ENCODE measurements around the gene LMOD3.

LMOD3 gene

DNA sequence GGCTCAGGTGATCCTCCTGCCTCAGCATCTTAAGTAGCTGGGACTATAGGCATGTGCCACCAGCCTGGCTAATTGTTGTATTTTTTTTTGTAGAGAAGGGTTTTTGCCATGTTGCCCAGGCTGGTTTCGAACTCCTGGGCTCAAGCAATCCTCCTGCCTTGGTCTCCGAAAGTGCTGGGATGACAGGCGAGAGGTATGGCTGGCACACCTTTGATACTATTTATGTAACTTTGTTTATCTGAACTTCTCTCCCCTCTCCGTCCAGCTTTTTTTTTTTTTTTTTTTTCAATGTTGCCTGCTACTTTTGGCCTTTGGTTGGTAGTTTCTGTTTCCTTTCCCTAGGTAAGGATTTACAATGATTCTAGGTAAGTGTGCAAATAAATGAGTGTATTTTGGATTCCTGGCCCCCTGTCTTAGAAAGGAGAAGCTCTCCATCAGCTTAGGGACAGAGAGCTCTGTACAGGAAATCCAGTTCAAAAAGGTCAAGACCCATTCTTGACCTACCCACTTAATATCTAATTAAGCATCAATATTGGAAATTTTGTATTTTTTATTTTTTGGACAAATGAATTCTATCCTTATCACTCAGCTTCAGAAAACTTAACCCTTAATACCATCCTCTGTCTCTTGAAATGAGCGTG lies 30.9 kb downstream of the LMOD3 start:
- no peak for DNase-seq

DNA sequence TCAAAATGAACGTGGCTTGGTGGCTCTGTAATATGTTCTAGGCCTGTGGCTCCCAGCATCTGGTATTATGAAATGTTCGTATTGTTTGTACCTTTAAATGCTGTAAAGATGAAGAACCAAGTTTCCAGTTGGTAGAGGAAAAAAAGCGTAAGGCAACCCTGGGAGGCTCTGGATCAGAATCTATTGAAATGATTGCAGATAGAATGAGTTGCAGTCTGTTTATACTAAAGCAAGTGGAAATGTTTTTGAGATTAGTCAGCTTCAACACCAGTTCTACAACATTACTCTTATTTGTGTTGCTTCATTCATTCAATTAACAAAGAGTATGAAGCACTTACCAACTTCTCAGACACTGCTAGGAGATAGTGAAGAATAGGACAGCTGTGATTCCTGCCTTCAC lies 32.4 kb downstream of the LMOD3 start:
- DNase-seq: no peak

DNA sequence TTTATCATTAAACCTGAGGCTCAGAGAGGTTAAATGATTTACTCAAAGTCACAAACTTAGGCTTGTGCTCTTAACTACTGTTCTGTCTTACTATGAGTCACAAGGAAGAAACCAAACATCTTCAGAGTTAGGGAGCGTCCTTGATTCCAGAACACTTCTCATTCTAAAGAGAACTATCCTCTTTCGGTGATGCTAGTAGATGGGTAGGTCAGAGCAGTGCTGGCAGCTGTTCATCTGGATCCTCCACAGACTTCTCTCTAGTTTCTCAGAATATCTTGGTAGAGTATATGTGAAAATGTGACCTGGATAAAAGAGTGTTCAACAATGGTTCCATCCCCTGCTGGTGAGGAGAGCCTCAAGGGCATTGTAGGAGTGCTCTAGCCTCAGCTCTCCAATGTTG lies 34.3 kb downstream of the LMOD3 start:
- no peak for DNase-seq

DNA sequence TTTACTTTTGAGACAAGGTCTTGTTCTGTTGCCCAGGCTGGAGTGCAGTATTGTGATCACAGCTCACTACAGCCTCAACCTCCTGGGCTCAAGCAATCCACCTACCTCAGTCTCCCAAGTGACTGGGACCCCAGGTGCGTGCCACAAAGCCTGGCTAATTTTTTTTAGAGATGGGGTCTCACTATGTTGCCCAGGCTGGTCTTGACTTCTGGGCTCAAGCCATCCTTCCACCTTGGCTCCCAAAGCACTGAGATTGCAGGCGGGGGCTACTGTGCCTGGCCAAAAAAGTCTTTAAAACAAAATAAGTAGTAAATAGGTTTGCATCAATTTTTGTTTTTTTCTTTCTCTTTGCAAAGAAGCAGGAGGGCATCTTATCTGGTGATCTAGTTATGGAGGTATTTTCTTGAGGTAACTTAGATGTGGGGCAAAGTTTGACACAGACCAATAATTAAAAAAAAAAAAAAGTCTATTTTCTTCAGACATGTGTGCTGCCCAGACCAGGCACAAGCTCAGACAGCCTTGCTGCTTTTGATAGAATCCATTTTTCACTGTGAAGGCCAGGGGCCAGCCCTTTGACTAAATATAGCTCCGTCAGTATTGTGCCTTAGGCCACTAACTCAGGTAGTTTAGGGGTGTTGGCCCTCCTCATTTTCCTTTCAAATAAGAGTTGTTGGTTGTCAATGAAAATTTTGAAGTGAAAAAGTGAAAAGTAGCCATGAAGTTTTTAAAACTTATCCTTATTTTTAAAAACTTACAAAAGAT lies 35.2 kb downstream of the LMOD3 start:
- no peak for DNase-seq

DNA sequence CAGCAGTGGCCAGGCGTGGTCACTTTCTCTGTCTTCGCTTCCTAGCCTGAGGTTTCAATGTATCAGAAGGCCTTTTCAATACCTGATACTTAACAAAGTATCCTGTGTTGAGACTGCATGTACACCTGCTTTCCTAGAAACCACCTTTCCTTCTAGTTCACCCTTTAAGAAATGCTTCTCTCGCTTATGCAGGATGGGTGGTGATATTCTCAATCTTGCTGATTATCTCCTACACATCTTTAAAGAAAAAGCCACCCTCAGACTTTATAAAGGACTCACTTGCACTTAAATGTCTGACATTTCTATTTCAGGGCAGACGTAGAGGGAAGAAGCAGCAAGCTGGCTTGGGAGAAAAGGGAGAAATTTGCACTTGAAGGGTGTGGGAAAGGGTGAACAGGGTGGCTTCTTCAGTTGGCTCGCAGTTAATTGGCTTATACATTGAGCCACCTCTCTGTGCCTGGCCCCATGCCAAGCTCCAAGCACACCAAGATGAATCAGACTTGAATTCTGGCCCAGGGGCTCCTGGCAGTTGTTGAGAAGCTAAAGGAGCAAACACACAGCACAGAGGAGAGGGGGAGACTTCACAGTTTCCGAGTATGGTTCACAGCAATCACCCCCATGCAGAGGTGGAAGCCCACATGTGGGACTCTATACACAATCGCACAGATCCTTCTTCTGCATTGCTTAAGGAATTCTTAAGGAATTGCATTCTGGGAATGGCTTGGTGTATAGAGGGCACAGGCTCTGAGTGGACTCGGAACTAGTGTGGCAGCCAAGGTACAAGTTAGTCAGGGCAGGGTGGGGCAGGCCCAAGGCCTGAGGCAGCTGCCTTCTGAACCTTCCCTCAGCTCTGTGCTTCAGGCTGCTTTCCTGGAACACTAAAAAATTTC lies 36.3 kb downstream of the LMOD3 start:
- DNase-seq: peak; percentile 46

DNA sequence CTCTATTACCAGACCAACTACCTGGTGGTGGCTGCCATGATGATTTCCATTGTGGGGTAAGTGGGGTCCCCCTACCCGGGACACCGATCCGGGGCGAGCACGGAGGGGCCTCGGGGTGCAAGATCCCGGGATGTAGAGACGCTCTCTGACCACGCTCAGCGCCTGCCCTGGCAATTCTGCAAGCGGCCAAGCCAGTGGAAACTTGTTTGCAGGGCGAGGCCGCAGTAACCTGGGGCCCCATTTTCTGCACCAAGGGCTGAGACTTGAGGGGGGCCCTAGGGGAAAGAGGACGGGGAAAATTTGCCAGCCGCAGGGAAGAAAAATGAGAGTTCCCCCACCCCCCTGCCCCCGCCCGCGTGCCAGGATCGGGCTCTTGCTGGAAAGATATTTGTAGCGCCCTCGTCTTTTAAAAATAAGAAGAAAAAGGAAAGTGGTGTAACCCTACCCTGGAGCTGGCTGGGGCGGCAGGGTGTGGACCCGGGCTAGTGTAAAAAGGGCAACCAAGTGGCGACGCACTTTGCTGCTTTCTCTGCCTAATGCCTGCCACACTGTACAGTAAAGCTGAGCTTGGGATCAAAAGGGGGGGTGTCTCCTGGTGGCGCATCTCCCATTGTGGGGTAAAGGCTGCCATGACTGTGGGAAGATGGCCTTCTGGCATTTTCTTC lies 37.1 kb downstream of the LMOD3 start:
- peak; percentile 75 for DNase-seq

DNA sequence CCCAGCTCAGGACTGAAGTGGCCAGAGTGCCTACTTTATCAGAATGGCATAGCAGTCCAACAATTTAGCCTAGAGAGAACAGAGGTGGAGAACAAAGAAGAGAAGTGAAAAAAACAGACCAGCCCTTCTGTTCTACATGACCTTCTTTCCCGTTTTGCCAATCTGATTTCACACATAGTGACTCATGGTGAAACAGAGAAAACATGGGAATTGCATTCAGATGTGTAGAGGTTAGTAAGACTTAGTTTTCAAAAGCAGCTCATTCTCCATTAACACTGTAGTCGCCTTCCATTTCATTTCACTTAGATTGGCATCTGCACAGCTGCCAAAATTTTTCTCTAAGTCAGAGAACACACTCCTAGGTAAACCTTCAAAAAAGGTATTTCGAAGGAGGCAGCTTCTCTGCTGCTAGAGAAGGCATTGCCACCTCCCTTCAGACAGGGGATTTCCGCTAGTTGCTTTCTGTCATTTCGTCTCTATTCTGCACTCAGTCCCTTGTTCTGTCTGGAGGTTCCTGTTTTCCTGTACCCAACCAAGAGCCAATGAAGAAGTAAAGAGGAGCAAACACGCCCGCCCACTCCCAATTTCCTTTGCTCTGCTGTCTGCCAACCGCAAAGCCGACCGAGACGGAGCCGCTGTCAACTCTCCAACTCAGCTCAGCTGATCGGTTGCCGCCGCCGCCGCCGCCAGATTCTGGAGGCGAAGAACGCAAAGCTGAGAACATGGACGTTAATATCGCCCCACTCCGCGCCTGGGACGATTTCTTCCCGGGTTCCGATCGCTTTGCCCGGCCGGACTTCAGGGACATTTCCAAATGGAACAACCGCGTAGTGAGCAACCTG lies 37.8 kb downstream of the LMOD3 start, which contains the start of gene ARL6IP5:
Gene ARL6IP5, plus strand, starts transcription at position 612 of the 842 bp plus-strand sequence. Its CDS starts 111 bp downstream, at position 723.
- peak; percentile 39 for DNase-seq

DNA sequence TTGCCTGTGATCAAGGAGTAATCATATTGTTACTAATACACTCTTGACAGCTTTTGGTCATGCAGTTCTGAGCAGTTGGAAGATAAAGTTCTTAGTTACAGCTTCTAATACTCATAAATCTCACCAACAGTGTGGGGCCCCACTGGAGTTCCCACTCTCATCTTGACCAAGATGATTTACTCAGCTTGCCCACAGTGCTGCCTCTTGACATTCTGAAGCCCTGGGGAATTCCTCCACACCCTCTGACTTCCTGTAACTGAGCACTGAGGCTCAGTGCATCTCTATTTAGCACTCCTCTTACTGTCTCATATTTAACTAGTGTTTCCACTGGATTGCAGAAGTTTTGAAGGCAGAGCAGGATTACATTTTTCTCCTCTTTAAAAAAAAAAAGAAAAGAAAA lies 39.6 kb downstream of the LMOD3 start:
- DNase-seq: peak; percentile 5

DNA sequence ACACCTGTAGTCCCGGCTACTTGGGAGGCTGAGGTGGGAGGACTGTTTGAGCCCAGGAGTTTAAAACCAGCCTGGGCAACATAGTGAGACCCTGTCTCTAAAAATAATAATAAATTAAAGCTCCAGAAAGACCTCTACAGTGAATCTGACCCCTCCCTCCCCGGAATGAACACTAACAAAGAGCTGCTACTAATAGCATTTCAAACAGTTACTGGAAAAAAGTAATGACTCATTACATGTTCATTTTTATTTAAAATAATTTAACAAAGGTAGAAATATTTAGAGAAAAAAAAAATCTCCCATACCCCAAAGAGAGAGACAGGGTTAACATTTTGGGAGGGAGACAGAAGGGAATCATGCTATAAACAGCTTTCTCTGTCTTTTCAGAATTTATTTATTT lies 40.0 kb downstream of the LMOD3 start:
- no peak for DNase-seq

DNA sequence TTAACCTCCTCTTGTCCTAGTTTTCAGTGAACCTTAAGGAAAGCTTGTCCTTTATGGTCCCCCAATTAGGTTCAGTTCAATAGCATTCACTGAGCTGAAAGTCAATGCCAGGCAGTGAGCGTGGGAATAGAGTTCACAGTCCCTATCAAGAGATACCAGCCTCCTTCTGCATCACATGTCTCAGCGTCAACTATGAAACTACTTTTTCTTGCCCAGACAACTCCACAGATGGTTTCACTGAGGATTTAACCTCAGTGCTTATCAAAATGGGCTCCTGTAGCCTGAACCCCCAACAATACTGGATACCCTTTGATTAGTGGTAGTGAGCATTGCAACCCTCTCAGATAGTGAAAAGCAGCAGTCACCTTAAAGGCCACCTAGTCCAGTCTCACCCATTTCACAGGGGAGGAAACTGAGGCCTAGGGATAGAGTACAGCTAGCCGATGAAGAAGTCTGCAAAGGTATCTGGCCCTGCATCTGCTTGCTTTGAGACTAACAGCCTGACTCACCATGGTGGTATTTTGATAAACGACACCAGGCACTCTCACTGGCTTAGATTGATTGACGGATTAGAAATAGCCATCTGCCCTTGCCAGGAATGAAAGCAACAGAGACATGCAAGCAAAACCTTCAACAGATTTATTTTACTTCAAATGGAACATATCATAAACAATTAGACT lies 40.7 kb downstream of the LMOD3 start:
- DNase-seq: no peak

DNA sequence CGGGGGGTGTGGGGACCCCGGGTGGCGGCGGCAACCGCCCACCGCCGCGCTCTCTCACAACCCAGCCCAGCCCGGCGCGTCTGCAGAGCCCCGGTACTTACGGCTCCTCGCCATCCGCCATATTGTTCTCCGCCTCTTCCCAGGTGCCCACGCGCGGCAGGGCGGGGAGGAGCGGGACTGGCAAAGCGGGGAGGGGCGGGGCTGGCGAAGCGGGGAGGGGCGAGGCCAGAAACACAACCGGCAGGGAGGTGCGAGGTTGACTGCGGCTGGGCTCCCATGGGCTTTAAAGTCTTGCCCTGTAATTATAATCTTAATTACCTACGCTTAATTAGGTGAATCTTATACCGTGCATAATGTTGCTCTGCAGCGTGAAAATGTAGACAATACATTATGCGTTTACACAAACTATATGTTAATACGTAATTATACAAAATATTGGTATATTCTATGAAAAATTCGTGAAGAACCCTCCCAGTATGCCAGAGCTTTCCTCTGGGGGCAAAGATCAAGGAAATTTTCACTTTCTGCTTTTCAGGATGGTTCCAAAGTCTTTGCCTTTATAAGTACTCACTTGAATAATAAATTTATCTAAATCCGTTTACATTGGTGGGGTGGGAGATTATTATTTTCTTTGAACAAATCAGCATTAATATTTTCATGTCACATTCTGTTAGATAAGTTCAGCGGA lies 42.0 kb downstream of the LMOD3 start, which contains the start of gene UBA3:
Gene UBA3, minus strand, starts transcription at position 133 of the 688 bp plus-strand sequence. Its CDS starts 12 bp downstream, at position 121.
- DNase-seq: peak; percentile 37

DNA sequence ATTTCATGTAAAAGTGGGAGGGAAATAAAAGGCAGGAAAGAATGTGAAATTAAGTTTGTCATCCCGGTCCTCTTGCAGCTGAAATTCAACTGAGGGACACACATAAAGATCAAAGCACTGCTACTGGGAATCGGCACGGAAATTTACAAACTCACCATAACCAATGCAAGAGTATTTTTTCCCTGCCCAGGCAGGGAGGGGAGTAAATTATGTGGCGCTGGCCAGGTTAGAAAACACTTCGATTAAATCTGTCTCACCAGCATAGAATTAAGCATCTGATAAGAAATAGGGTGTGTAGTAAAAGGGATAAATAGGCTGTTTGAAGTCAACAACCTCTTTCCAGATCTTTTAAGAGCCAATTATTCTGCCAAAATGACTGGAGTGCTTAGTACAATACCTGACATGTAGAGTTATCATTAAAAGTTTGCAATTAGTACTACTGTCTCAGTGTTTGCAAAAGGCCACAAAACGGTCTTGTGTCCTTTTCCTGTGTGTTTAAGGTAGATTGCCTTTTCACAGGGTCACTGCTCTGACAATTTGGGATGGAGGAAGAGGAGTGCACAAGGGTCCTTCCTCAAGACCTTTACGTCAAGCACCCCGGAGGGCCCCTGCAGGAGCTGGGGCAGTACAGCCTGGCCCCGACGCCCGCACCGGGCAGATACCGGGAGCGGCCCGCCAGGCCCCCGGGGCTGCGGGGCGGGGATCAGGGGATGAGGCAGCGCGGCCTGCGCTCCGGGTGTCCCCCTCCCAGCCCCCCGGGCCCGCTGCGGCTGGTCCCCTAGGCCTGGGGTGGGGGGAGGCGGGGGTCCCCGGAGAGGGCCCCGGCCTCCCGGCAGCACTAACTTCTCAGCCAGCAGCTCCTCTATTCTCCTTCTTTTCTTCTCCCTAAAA lies 42.9 kb downstream of the LMOD3 start:
- peak; percentile 67 for DNase-seq

DNA sequence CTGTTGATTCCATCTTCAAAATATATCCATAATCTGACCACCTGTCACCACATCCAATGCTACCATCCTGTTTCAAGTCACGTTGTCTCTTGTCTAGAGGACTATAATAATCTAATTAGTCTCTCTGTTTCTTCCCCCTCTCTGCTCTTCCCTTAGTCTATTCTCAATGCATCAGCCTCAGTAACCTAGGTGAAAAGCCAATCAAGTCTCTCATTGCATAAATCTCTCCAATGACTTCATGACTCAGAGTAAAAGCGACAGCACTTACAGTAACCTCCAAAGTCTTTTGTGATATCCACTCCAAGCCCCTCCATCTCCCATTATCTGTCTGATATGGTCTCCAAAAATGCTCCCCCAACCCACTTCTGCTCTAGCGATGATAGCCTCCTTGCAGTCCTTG lies 49.5 kb downstream of the LMOD3 start:
- no peak for DNase-seq

DNA sequence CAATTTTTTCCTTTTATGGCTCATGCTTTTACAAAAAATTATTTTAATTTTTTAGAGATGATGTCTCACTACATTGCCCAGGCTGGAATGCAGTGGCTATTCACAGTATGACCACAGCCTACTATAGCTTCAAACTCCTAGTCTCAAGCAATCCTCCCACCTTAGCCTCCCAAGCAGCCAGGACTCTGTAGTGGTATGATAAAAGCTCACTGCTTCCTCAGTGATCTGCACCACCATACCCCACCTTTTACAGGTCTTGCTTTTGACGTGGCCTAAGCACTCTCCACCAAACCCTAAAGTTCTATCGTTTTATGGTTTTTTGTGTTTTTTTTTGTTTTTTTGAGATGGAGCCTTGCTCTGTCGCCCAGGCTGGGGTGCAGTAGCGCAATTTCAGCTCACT lies 56.3 kb downstream of the LMOD3 start:
- DNase-seq: no peak

DNA sequence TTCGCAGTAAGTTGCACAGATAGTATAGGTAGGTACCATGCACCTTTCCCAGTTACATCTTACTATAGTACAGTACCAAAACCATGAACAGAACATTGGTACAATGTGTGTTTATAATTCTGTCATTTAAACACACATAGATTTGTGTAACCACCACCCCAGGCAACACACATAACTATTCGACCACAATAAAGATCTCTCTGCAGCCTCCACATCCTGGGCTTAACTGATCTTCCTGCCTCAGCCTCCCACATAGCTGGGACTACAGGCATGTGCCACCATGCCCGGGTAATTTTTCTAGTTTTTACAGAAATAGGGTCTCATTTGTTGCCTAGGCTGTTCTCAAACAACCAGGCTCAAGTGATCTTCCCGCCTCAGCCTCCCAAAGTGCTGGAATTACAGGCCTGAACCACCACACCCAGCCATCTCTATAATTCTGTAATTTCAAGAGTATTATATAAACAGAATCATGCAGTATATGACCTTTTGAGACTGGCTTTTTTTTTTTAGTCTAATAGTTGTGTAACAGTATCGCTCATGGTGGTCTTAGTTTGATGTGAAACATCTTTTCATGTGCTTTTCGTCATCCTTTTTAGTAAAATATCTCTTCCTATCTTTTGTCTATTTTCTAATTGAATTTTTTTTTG lies 57.0 kb downstream of the LMOD3 start:
- no peak for DNase-seq

DNA sequence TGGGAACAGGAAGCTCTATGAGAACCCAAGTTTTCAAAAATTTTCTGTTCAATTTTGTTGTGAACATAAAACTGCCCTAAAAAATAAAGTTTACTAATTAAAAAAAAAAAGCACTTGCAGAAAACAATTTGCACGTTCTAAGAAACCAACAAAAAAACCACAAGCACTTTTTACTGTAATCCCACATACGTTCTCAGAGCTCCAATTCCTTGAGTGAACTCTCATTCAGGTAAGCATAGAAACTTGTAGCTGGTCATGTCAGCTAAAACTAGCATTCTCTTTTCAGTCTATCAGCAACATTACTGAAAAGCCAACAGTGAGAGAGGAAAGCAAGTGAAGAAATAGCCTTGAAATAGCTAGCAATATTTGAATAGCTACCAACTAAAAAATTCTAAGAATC lies 58.8 kb downstream of the LMOD3 start:
- DNase-seq: no peak

DNA sequence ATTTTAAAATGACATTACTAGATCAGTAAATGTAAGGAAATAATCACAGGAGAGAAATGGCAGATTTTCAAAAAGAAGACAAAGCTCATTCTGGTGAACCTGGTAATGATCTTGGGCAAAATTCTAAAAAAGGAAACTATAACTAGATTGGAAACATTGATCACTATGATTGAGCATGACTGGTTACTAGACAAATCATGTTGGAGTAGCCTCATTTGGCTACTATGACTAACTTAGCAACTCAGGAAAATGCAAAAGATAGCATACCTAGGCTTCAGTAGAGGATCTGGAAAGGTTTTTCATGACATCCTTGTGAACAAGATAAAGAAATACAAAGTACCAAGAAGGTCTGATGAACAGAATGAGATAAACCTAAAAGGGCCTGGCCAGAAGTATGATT lies 62.7 kb downstream of the LMOD3 start:
- DNase-seq: no peak

DNA sequence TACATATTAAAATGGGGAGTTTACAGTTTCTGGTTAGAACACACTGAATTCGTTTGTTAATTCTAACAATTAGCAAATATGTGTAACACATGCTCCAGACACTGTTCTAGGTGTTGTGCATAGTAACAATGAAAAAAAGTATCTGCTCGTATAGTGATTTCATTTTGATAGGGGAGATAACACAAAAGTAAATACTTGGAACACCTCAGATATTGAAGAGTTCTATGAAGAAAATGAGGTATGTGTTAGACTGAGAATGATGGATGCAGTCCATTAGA lies 63.5 kb downstream of the LMOD3 start:
- no peak for DNase-seq
